Measurements from ENCODE around the gene ACO2.
"Not testable (repeated sequence)": the region's sequence is repeated elsewhere in the genome, so short reads cannot be mapped to it uniquely, and the experiment has no call there.

Gene ACO2

DNA sequence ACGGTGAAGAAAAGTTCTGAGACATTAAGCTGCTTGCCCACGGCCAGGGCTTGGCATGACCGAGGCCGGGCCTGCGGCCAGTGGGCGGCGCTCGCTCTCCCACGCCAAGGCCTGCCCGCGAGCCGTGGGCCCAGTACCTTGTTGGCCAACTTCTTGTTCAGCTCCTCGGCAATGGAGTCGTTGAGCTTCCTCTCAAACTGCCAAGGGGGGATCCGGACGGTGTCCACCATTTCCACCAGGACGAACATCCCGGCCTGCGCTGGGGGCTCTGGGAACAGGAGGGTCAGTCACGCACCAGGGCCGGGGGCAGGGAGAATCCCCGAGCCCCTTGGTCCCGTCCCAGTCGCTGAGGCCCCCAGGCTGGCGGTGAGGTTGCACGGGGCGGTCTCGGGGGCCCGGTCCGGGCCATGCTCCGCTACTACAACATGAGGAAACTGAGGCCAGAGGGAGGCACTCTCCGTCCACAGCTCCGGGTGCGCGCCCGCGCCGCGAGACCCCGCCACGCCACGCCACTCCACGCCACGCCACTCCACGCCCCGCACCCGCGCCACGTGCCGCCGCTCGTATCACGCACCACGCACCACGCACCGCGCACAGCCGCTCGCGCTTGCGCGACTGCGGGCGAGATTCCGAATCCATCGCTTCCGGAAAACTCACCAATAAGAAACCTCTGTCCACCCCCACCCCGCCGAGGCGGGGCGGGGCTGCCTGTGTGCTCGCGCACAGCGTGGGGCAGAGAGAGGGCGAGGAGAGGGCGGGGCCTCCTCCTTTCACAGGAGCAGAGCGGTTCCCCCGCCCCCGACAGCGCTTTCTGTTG, 75.1 kb downstream of the ACO2 start, which contains the start of gene POLR3H:
Gene POLR3H, minus strand, starts transcription at position 617 of the 817 bp plus-strand sequence. Its CDS starts 369 bp downstream, at position 248.
- DNase-seq: peak; percentile 96

DNA sequence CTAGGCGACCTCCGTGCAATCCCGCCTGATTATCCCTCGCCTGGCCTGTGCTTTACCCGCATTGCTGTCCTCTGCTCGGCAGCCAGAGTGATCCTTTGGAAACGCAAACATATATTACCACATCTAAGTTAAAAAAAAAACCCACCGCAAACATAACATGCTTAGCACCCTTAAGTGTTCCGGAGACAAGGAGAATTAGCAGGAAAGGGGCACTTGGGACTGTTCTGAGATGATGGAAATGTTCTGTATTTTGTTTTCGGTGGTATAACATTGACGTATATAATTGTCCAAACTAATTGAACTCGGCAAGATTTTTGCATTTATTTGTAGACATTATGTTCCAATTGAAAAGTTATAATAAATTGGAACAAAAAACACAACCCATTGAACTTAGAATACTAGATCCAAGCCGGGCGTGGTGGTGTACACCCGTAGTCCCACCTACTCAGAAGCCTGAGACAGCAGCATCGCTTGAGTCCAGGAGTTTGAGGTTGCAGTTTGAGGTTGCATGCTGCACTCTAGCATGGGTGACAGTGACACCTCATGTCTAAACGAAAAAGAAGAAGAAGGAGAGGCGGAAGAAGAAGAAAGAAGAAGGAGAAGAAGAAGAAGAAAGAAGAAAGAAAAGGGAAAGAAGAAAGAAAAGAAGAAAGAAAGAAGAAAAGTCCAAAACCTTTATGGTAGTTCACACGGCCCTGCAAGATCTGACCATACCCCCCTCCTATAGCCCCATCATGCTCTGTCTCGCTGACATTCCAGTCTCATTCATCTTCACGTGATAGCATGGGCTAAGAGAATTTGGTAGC, 76.0 kb downstream of the ACO2 start:
- DNase-seq: no peak

DNA sequence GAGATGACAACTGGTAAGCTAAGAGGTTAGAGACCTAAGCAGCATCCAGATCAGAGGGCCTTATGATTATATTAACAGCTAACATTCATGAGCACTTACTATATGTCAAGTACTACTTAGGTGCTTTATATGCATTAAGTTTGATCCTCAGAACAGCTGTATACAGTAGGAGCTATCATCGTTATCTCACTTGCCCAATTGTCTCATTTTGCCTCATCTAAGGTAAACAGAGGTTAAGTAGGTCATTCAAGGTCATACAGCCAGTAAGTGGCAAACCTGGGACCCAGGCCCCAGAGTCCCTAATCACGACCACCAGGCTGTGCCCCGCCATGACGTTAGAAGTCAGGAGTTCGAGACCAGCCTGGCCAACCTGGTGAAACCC, 79.9 kb downstream of the ACO2 start:
- DNase-seq: no peak

DNA sequence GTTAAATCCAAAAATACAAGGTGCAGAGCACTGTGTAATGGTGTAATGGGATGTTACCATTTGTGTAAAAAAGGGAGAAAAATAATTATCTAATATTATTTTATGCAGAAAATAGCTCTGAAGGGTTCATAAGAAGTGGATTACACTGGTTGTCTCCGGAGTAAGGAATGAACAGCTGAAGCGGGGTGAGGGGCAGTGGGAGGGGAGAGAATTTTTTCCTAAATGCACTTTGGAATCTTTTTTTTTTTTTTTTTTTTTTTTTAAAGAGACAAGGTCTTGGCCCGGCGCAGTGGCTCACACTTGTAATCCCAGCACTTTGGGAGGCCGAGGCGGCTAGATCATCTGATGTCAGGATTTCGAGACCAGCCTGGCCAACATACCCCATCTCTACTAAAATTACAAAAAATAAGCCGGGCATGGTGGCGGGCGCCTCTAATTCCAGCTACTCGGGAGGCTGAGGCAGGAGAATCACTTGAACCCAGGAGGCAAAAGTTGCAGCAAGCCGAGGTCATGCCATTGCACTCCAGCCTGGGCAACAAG, 82.1 kb downstream of the ACO2 start:
- DNase-seq: no peak

DNA sequence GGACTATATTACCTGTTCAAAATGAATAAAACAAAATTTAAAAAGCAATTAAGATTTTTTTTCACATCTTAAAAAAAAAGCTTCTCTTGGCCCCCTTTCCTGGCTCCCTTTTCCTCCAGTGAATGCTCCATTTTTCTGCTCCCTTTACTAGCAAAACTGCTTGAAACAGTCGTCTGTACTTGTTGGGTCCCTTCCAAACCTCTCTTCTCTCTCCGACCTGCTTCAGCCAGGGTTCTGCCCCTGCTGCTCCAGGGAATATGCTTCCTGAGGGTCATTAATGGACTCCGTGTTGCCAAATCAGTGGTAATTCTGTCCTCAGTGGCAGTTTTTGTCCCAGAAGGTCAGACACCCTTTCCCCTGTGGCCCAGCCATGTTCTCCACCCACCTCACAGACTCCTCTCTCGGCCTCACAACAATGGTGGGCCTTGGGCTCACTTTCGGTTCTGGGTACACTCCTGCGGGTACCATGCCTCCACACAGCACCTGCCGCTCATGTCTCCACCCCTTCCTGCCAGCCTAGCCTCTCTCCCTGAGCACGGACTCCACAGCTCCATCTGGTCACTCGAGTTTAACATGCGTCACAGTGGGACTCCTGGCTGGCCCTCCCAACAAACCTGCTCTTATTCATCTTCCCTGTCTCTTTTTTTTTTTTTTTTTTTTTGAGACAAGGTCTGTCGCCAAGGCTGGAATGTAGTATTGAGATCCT, 83.1 kb downstream of the ACO2 start:
- no peak for DNase-seq

DNA sequence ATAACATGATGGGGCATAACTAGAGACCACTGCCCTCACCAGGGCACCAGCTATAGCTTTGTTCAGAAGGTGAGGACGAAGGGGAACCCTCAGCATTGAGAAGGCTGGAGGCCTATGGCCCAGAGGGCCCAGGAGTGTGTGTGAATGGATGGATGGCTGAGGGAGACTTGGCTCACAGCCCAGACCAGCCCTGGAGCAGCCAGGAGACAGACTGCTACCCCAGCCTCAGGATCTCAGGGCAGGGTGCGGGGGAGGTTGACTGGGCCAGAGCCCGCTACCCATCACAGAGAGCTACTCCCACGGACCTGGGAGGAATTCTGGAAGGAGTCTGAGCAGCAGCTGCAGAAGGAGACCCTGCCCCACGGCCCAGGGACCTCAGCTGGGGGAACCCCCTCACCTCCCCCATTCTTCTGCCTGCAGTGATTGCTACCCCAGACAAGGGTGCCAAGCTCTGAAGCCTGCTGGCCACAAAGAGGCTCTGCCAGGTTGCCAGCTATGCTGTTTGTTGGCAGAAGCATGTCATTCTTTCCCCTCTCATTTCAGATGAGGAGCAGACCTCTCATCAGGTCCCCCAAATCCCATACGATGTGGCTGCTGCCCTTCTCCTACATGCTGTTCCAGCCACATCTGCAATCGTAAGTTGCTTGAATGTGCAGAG, 86.5 kb downstream of the ACO2 start:
- no peak for DNase-seq

DNA sequence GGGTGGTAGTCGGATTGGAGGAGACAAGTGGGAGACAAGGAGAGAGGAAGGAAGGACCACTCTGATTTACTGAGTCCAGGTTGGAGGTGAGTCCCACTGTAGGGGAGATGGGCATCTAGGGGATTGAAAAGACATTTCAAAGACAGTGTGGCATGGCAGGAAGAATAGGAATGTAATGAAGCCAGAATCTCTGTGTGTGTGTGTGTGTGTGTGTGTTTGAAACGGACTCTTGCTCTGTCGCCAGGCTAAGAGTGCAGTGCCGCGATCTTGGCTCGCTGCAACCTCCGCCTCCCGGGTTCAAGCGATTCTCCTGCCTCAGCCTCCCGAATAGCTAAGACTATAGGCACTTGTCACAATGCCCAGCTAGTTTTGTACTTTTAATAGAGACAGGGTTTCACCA, 87.6 kb downstream of the ACO2 start:
- no peak for DNase-seq

DNA sequence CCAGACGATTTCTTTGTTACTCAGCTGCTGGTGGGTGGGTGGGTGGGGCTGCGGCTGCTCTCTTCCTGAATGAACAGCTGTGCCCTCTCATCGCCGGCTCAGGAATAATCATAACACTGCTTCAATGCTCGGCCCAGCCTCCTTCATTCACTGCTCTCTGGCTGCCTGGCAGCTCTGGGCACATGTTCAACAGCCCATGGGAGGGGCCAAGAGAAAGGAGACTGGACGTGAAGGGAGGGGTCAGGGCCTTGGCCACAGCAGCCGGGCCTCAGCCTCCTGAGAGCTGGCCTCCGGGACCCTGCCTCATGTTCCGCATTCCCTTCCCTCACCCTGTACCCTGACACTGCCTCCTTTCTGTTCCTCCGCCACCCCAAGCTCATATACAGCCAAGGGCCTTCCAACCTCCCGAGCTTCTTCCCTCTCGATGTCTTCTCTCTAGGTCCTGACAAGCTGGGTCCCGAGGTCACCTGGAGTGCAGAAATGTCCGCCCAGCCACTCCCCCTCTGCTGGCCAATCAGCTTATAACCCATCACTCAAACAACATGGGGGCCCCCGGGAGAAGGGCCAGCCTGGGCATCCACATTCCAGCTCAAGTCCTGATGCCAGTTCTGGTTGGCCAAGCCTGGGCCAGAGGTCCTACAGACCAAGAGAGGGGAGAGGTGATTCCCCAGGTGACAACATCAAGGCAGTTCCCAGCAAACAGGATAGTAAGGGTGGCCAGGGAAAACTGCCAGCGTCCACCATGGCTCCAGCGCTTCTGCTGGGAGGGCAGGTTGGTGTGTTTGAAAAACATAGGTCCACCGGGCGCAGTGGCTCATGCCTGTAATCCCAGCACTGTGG, 88.7 kb downstream of the ACO2 start:
- peak; percentile 9 for DNase-seq

DNA sequence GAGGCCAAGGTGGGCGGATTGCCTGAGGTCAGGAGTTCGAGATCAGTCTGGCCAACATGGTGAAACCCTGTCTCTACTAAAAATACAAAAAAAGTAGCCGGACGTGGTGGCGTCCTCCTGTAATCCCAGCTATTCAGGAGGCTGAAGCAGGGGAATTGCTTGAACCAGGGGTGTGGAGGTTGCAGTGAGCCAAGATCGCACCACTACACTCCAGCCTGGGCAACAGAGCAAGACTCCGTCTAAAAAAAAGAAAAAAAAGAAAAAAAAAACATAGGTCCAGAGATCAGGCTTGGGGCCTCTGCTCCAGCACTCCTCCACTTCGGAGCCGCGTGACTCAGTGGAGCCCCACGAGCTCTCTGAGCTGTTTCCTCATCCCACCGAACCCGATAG, 89.3 kb downstream of the ACO2 start:
- not testable (repeated sequence) for DNase-seq

DNA sequence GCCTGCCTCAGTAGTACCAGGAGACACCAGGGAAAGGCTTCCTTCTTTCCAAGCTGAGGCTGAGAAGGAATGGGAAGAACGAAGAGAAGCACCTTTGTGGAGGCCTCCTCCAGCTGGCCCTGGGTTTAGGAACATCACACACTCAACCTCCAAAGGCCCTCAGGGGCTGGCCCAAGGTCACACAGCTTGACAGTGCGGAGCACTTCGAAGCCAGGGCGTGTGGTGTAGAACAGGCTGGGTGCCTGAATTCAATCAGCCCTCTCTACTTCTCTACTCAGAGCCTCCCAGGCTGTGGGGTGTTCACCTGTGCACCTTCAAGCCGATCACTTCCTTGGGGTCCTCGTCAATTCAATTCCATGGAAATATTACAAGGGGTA, 91.2 kb downstream of the ACO2 start:
- no peak for DNase-seq

DNA sequence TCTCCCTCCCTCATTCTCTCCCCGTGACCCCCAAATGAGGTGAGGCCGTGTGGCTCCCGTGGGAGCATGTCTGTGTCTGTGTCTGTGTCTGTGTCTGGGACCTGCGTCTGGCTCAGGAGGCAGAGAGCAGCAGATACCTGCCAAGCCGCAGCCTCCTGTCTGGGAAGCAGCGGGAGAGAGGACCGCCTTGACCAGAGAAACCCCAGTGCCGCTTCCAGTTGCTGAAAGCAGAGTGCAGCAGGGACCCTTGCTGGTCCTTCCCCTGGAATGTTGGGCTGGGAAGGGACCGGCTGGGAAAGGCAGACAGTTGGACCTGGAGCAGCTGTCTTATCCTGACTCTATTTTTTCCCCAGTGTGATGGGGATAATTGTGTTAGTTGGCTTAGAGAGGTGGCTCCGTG, 92.4 kb downstream of the ACO2 start:
- DNase-seq: no peak

DNA sequence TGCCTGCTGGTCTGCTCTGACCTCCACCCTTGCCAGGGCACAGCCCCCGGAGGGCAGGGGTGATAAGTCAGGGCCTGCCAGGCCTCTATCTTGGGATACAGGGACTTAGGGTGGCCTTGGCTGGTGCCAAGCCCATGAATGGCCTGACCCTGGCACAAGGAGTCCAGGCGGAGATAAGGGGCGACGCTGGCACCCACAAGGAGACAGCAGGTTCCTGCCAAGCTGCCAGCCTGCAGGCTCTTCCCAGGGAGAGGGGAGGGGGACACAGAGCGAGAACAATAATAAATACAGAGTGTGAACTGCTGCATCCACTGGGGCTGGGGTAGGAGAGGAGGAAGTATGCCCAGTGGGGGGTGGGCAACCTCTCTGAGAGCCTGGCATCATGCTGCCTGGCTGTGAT, 92.9 kb downstream of the ACO2 start:
- no peak for DNase-seq

DNA sequence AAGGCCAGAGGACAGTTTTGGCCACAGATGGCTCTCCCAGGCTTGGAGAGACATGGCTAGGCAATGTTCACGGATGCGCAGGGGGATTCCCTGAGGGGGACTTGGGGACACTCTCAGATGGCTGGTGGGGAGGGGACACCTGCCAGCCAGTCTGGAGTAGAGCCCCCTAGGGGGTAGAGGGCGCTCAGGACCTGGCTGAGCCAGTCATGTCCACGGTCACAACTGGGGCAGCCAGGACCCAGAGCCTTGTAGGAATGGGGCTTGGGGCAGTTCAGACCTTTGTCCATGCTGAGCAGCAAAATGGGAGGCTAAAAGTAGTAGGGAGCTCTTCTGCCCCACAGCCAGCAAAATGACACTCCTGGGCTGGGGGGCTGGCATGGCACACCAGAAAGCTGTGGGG, 93.5 kb downstream of the ACO2 start:
- no peak for DNase-seq

DNA sequence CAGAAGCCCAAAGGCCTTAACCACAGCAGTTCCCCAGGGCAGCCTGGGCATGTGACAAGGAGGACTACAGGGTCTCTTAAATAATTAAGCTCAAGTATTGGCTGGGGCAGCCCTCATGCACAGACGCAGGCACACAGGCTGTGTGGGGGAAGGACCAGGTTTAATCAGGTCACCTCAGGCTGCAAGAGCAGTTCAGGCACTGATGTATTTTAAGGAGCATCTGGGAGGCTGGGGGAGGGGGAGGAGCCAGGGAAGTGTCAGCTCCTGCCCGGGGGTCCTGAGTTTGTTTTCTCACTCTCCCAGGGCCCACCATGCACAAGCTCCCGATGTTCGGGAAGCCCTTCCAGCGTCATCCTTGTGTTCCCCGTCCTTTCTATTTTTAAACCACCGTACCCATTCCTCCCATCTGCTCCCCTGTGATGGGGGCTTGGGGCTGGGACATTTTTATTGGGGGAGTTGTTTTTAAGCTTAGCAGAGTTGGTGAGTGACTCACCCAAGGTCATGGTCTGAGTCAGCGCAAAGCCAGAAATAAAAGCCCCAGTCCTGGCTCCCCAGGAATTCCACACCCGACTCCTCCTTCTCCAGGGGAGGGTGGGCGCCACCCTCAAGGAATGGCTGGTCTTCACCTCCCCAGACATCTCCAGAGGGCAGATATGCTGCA, 94.3 kb downstream of the ACO2 start:
- DNase-seq: no peak

DNA sequence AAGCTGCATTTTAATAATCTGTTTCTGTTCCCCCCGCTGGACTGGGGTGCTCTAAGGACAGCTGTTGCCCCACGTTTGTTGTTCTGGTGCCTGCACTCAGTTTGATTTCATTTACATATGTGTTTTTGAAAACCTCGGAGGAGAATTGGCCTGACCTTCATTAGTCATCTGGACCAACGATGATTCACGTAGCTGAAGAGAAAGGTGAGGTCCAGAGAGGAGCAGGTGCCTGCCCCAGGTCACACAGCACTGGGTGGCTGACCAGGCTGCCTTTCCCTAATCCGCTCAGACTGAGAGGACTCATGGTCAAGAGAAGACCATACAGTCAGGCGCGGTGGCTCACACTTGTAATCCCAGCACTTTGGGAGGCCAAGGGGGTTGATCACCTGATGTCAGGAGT, 95.6 kb downstream of the ACO2 start:
- no peak for DNase-seq

DNA sequence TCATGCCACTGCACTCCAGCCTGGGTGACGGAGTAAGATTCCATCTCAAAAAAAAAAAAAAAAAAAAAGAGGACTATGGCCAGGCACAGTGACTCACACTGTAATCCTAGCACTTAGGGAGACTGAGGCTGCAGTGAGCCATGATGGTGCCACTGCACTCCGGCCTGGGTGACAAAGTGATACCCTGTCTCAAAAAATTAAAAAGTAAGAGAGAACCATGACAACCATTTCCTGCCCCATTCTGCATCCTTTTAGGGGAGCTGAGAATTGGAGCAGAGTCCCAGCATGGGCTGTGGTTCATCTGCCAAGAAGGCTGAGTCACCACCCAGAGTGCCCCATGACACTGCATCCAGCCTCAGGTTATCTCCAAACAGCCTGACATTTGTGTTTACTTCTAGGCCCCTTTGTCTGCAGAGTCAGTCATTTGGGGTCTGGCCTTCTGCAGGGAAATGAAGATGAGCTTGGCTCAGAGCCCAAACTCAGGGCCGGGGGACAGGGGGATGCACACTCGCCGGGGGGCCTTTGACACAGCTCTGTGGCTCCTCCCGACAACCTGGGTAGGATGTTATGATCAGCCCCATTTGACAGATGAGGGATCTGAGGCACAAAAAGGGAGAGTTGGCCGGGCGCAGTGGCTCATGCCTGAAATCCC, 96.6 kb downstream of the ACO2 start:
- DNase-seq: no peak

DNA sequence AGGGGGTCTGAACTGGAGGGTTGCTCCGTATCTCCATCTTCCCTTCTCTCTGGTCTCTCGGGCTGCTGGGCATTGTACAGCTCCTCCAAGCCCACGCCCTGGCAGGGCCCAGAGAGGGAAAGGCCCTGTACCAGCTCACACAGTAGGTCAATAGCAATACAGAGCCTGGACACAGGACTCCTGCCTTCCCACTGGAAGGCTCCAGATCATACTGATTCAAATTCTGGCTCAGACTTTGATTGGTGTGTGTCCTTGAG, 98.5 kb downstream of the ACO2 start:
- DNase-seq: no peak

DNA sequence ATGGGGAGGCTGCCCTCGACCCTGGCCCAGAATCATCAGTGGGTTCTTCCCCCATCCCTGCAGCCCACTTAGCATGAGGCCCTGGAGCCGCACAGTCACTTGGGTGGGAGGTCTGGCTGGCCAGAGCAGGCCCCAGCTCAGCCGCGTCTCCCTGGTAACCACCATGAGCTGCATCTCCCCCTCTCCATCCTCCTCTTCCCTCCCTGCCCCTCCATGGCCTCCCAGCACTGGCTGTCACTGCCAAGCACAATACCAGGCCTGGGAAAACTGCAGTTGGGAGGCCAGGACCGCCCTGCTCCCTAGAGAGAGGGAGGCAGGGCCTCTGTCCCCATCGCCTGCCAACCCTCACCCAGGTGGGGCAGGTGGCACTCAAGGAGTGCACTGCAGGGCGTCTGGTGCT, 99.9 kb downstream of the ACO2 start:
- DNase-seq: no peak

DNA sequence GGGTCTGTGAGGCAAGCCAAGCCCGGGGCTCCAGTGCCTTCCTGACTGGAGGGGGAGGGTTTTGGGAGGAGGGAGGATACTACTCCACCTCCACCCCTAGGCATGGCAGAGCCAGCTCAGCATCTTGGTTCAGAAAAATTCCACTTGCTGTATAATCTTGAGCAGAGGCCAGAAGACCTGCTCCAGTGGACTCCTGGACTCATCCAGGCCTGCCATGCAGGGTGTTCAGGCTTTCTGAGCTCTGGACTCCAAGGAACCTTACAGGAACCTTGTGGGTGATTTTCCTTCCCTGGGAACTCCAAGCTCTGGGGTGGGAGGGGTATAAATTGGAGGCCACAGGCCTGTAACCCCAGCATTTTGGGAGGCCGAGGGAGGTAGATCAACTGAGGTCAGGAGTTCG, 101.3 kb downstream of the ACO2 start:
- no peak for DNase-seq

DNA sequence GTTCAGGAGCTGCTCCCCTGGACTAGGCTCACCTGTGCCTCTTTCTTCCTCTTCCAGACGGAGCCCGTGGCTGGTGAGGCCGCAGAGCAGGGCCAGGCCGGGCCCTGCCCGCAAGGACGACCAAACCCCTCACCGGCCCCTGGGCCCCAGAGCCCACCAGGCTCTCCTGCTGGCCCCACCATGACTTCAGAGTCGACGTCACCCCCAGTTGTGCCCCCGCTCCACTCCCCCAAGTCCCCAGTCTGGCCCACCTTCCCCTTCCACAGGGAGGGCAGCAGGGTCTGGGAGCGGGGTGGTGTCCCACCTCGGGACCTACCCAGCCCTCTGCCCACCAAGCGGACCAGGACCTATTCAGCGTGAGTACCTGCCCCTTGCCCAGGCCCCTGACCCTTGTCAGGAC, 102.9 kb downstream of the ACO2 start:
- DNase-seq: no peak

DNA sequence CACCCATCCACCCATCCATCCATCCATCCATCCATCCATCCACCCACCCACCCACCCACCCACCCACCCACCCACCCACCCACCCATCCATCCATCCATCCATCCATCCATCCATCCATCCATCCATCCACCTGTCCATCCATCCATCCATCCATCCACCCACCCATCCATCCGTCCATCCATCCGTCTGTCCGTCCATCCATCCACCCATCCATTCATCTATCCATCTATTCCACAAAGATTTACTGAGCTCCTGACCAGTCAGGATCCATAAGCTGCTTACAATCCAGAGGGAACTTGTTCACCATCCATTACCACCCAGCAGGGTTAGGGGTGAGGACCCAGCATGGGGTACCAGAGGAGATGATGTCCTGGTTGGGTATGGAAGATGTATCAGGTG, 103.4 kb downstream of the ACO2 start:
- not testable (repeated sequence) for DNase-seq
